ENCODE measurements around the gene P3H4.

DNA sequence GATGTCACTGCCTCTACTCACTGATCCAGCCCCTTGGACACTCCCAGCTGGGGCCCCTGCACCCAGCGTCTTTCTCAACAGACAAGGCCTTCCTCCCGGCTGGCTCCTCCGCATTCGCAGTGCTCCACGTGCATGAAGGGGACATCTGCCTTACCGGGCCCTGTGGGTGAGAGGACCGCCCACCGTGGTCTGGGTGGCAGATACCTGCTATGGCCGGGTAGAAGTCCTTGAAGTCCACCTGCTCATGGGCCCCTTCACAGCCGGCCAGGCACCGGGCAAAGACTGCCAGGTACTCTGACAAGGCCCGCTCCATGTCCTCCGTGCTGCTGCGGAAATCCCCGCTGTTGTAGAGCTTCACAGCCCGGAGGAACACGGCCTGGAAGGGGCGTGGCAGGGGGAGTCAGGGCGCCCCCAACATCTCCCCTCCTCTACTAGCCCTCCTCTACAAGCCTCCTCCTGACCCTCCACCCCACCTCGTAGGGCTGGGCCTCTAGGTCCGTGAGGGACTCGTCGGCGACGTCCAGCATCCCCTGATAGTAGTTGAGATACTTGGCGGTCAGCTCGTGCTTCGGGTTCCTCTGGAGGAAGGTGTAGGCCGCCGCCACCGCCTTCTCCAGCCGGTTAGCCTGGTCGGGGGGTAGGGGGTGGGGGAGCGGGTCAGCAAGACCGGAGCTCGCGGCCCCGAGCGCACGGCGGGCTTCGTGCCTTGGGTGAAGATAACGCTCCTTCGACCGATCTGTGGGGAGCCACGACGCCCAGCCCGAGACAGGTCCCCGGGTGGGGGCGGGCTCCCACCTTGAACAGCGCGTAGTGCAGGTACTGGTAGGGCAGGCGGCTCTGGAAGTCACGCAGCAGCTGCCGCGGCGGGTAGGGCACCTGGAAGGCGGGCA is 845 bp downstream of the P3H4 start:
- TF ChIP-seq, protein P1, sequence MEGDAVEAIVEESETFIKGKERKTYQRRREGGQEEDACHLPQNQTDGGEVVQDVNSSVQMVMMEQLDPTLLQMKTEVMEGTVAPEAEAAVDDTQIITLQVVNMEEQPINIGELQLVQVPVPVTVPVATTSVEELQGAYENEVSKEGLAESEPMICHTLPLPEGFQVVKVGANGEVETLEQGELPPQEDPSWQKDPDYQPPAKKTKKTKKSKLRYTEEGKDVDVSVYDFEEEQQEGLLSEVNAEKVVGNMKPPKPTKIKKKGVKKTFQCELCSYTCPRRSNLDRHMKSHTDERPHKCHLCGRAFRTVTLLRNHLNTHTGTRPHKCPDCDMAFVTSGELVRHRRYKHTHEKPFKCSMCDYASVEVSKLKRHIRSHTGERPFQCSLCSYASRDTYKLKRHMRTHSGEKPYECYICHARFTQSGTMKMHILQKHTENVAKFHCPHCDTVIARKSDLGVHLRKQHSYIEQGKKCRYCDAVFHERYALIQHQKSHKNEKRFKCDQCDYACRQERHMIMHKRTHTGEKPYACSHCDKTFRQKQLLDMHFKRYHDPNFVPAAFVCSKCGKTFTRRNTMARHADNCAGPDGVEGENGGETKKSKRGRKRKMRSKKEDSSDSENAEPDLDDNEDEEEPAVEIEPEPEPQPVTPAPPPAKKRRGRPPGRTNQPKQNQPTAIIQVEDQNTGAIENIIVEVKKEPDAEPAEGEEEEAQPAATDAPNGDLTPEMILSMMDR (conservative IDR thresholded peaks at IDR 0.05; ENCODE audit: low read depth, low read length), result no peak
- TF ChIP-seq EZH2phosphoT487 (IDR thresholded peaks at IDR 0.05; ENCODE audit: borderline replicate concordance, low read length), result no peak
- no peak for TF ChIP-seq EZH2 (IDR thresholded peaks at IDR 0.05; ENCODE audit: low read length, unreplicated experiment)
